GM08714 (cell line): ENCODE data around the gene ALPK3.
"Not testable (repeated sequence)": the region's sequence is repeated elsewhere in the genome, so short reads cannot be mapped to it uniquely, and the experiment has no call there.

Experiments used
- H3K4me3 ChIP-seq: fragments of 200-500 bp; sonication (Bioruptor generic); 2 replicates; pipeline ENCODE4 v1.5.1; 2014; ENCODE audit warnings: mild to moderate bottlenecking, low read length, inconsistent platforms
- ZNF274 ChIP-seq: IDR thresholded peaks from 2 replicates; pipeline ENCODE4 v1.6.1; 2012; ENCODE audit warnings: mild to moderate bottlenecking, low read depth, low read length

Gene ALPK3

GRCh38 chr15:84840741-84841429, 23.7 kb downstream of the ALPK3 start:
- TF ChIP-seq ZNF274: no peak
- no peak overlapping the region for H3K4me3 ChIP-seq

DNA sequence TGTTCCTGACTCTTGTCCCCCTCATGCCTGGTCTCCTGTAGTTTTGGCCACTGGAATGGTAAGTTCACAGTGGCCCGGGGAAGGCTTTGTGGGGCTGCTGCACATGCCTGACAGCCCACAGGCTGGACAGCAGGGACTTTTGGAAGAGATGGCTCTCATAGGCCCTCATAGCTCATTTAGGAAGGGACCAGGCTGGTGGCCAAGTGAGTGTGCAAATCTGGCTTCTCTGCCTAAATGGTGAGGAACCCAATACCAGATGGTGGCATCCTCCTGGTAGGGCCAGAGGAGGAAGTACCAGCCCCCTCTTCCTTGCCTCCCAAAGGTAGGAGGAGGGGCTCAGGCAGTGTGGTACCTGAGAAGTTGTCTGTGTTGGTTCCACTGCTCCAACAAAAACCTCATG, 25.6 kb downstream of the ALPK3 start:
- no peak overlapping the region for H3K4me3 ChIP-seq
- no peak for TF ChIP-seq ZNF274

- no peak for TF ChIP-seq ZNF274
- no peak overlapping the region for H3K4me3 ChIP-seq
Observed at GRCh38 chr15:84844964-84845363, 27.8 kb downstream of the ALPK3 start.

GRCh38 chr15:84845631-84846030, 28.5 kb downstream of the ALPK3 start:
- not testable (repeated sequence) for H3K4me3 ChIP-seq

- no peak for TF ChIP-seq ZNF274
- no peak overlapping the region for H3K4me3 ChIP-seq
Observed at GRCh38 chr15:84846269-84846668, 29.1 kb downstream of the ALPK3 start.

GRCh38 chr15:84847382-84847781, 30.2 kb downstream of the ALPK3 start:
- no peak for TF ChIP-seq ZNF274
- H3K4me3 ChIP-seq: no peak overlapping the region

DNA sequence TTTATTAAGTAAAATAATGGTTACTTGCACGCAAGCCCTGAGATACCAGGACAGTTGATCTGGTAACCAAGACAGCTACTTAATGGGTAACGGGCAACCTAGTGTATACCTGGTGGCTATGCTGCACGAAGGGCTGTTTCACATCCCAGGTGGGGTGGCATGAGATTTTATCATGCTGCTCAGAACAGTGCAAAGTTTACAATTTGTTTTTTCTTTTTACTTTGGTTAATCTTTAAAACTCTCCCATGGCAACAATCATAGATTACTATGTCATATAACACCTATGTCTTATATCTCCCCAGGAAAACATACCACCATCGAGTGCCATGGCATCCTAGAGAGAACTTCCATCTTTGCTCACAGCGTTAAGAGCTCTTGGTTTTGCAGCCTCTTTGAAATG, 35.1 kb downstream of the ALPK3 start:
- H3K4me3 ChIP-seq: no peak overlapping the region
- no peak for TF ChIP-seq ZNF274

- H3K4me3 ChIP-seq: no peak overlapping the region
- no peak for TF ChIP-seq ZNF274
Observed at GRCh38 chr15:84855136-84855535, 38.0 kb downstream of the ALPK3 start.

- no peak overlapping the region for H3K4me3 ChIP-seq
- TF ChIP-seq ZNF274: no peak
Observed at GRCh38 chr15:84855765-84856164, 38.6 kb downstream of the ALPK3 start.

DNA sequence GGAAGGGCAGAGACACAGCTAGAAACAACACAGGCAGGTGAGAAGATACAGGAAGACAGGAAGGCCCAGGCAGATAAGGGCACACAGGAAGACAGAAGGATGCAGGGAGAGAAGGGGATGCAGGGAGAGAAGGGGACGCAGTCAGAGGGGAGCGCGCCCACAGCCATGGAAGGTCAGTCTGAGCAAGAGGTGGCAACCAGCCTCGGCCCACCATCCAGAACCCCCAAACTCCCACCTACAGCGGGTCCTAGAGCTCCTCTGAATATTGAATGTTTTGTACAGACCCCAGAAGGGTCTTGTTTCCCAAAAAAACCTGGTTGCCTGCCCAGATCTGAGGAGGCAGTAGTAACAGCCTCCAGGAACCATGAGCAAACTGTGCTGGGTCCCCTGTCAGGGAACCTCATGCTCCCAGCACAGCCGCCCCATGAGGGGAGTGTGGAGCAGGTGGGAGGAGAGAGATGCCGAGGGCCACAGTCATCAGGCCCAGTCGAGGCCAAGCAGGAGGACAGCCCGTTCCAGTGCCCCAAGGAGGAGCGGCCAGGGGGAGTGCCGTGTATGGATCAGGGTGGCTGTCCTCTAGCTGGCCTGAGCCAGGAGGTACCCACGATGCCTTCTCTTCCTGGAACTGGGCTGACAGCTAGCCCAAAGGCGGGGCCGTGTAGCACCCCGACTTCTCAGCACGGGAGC, 39.7 kb downstream of the ALPK3 start:
- TF ChIP-seq ZNF274: no peak
- H3K4me3 ChIP-seq: no peak overlapping the region

DNA sequence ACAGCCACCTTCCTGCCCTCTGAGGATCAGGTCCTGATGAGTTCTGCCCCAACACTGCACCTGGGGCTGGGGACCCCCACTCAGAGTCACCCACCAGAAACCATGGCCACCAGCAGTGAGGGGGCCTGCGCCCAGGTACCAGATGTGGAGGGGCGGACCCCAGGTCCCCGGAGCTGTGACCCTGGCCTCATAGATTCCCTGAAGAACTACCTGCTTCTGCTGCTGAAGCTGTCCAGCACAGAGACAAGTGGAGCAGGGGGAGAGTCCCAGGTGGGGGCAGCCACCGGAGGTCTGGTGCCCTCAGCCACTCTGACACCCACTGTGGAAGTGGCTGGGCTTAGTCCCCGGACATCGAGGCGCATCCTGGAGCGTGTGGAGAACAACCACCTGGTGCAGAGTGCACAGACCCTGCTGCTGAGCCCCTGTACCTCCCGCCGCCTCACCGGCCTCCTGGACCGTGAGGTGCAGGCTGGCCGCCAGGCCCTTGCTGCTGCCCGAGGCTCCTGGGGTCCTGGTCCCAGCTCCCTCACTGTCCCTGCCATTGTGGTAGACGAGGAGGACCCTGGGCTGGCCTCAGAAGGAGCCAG, 40.4 kb downstream of the ALPK3 start:
- TF ChIP-seq ZNF274: no peak
- H3K4me3 ChIP-seq: no peak overlapping the region

DNA sequence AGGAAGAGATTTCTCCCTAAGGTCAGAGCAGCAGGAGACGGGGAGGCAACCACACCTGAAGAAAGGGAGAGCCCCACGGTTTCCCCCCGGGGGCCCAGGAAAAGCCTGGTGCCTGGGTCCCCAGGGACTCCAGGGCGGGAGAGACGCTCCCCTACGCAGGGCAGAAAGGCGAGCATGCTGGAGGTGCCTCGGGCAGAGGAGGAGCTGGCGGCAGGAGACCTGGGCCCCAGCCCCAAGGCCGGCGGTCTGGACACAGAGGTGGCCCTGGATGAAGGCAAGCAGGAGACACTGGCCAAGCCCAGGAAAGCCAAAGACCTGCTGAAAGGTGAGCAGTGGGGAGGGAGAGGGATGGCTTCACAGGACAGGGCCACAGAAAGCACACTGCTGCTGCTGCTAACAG, 41.1 kb downstream of the ALPK3 start:
- H3K4me3 ChIP-seq: no peak overlapping the region
- TF ChIP-seq ZNF274: no peak

GRCh38 chr15:84859144-84859543, 42.0 kb downstream of the ALPK3 start:
- TF ChIP-seq ZNF274: no peak
- H3K4me3 ChIP-seq: no peak overlapping the region

- no peak for TF ChIP-seq ZNF274
- no peak overlapping the region for H3K4me3 ChIP-seq
Observed at GRCh38 chr15:84859651-84860050, 42.5 kb downstream of the ALPK3 start.

DNA sequence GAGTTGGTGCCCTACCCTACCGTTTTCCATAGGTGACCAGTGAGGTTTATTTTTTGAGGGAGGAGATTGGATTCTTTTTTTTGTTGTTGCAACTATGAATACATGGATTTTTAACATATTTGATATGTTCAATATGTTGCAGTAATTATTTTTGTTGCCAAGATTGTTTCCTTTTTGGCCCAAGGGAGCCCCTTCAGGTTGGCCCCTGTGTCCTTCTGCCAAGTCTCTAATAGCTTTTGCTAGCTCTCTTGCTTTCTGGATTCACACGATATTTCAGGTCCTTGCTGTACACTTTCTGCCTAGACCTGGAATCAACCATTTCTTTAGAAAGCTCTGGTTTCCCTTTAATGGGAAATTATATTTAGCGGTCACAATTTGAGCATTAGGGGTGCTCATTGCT, 44.6 kb downstream of the ALPK3 start:
- no peak overlapping the region for H3K4me3 ChIP-seq
- TF ChIP-seq ZNF274: no peak
